Activated naive CD8-positive, alpha-beta T cell treated with anti-CD3 and anti-CD28 coated beads, Interleukin-2, amount 50 U/mL, for 16 hours (primary cell): ENCODE results near the gene TNN.

Source experiments
- DNase-seq: peaks from one replicate; pipeline ENCODE4 v3.0.0-alpha.2; 2020; ENCODE audit warnings: low read depth, low spot score

TNN gene

GRCh38 chr1:175173531-175173930 is 105.9 kb downstream of the TNN start:
- DNase-seq: no peak

GRCh38 chr1:175174309-175175102 is 106.9 kb downstream of the TNN start:
- DNase-seq: no peak

- DNase-seq: no peak
Observed at GRCh38 chr1:175176246-175176645, 108.6 kb downstream of the TNN start.

DNA sequence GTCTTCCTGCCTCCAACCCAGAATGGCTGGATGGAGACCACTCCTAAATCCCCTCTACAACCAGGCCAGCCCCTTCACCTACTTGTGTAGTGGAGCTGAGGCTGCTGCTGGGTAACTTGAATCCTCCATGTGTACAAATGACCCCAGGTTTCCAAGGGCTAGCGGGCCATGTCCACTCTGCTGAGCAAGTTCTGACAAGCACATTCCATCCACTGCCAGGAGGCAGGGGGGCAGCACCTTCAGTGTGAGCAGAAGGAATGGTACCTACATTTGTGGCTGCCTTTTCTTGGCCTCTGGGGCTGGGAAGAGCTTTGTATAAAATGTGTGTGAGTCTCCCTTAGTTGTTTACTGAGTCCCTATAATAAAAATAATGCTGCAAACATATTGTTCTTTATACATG is 110.4 kb downstream of the TNN start:
- no peak for DNase-seq

DNA sequence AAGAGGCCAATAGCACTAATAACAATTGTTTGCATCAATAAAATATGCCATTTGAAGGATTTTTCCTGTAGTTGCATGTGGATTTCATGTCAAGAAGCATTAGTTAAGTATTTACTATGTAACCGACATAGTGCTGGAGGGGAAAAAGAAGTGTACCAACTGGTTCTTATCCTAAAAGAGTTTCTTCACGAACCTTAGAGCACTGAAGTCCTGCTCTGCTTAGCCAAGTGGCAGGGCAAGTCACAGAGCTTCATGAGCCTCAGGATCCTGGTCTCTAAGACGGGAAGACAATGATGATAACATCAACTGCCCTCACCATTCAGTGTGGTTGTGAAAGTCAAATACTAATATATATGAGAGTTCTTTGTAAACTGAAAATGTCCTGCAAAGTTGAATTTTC is 110.8 kb downstream of the TNN start:
- no peak for DNase-seq

DNA sequence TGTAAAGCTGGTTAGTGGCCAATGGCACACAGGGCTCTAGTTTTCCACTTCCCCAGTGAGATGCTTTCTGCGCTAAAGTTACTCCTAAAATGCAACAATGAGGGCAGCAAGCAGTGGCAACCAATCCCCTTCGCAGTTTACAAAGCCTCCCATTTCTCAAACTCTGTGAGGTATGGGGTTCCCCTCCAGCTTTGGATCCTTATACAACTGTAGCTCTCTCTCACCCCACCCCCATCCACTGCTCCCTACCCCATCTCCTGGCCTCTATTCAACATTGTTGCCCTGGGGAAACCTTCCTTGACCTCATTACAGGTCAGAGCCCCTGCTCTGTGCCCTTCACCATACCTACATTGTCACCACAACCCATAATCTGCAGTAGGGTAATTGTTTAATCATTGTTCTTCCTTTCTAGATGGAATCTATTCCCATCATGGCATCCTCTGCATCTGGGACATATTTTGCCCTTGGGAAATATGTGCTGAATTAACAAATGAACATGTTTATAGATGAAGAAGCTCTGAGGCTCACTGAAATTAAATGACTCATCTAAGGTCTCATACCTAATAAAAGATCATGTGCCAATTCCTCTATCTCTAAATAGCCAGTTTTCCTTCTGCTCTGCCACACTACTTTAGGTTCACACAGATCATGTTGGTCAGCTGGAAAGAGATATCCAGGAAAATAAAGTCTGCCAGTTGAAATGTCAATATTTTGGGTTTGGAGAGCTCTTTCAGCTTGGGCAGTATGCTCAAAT is 112.4 kb downstream of the TNN start:
- no peak for DNase-seq

- DNase-seq: no peak
Observed at GRCh38 chr1:175182201-175182746, 114.6 kb downstream of the TNN start.

DNA sequence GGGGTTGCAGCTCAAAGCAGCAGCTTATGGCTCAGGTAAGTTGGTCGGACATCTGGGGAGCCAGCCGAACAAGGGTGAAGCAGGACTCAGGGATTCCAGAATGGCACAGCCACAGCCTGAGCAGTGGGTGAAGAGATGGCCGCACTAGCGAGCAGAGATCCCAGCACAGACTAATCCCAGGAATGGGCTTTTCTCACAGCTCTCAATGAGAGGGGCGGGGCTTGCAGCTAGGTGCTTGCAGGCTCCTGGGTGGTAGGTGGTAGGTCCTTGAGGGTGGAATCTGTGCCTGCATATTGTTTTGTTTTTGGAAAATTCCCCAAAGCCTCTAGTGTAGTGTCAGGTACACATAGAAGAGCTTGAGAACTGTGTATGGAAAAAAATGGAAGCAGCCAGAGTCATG is 116.0 kb downstream of the TNN start:
- no peak for DNase-seq

DNA sequence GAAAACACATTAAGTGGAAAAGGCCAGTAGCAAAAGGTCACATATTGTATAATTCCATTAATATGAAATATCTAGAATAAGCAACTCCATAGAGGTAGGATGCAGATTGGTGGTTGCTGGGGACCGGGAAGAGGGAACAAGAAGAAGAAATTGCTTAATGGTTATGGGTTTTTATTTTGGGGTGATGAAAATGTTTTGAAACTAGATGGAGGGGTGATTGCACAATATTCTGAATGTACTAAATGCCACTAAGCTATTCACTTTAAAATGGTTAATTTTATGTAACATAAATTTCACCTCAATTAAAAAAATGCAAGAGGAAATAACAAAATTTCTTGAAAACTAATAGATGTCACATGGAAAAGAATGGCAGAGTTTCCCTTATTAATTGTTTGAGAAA is 118.3 kb downstream of the TNN start:
- no peak for DNase-seq

DNA sequence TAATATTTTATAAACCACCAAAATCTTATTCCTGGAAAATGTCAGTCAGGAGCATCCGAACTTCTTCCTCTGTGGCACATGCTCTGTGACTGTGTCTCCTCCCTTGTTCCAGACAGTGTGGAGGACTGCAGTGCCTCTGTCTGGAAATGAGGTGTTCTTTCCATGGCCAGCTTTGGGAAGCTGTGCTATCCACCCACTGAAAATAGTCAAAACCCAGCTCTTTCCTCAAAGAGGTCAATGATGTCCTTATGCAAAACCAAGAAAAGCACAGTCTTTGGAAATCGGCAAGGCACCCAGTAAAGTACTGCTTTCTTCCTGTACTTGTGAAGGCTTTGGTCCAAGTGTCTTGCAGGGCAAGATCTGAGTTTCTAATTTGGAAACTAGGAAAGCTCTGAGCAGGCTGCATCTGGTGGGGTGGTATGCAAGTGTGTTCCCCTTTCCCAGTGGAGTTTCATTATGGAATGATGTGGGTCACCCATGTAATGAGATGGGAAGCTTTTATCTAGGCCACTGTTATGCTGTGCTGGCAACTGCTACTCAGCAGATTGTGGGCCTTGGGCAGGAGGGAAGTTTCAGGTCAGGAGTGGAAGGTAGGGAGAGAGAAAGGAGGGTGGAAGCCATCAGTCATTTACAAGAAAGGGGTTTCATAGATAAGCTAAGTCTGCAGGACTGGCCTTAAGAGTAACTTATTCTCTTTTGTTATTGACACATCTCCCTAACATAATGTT is 119.0 kb downstream of the TNN start:
- DNase-seq: no peak

- DNase-seq: no peak
Observed at GRCh38 chr1:175188936-175189335, 121.3 kb downstream of the TNN start.

GRCh38 chr1:175191659-175192058 is 124.0 kb downstream of the TNN start:
- DNase-seq: no peak

- DNase-seq: no peak
Observed at GRCh38 chr1:175192111-175192629, 124.5 kb downstream of the TNN start.

DNA sequence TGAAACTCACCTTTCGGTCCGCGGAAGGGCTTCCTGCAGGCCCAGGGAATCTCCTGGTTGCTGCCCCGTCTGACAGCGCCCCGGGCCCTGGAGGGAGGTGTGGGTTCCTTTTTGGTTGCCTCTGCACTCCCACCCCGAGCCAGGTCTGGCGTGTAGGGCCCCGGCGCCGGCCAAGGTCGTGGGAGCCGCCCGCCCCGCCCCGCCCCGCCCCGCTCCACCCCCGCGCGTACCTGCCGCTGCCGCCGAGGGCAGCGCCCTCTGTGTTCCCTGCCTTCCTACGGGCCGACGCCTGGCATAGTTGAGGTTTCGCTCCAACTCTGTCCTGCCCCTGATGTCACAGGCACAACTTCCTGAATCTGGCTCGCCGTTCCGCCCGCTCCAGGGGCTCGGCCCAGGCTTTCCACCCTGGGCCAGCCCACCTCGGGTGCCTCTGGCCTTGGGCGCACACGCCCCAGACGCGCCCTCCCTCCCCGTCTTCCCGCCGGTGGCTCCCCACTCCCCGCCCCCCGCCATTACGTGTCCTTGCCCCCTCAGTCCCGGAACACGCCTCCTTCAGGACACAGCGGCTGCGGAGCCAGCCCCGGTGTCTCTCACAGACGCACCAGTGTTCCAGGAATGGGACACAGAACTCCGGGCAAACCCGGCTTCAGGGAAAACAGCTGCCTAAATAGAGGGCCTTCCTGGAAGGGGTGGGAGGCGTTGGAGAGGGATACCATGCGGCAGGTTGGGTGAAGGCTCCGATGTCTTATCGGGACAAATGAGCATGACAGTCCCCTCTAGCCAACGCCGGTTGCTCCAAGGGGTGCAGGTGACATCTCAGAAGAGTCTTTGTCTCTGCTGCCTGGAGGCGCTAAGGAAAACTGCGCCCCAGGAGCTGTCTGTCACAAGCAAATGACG is 125.2 kb downstream of the TNN start, which contains the start of gene KIAA0040:
KIAA0040 (minus strand) TSS at position 147 of the 897 bp plus-strand sequence. CDS start 31,763 bp downstream, outside the sequence.
- peak; percentile 44 for DNase-seq

- no peak for DNase-seq
Observed at GRCh38 chr1:175193527-175193910, 125.9 kb downstream of the TNN start.

- no peak for DNase-seq
Observed at GRCh38 chr1:175195281-175195680, 127.6 kb downstream of the TNN start.

- DNase-seq: no peak
Observed at GRCh38 chr1:175195798-175196197, 128.2 kb downstream of the TNN start.

GRCh38 chr1:175197531-175197930 is 129.9 kb downstream of the TNN start:
- no peak for DNase-seq
